ENCODE results near the gene RAB40C. TPM values are rescaled to one million over a fixed set of nuclear protein-coding genes. Genes with fewer than 3 reads are reported as not detected.

Gene RAB40C
- total and polyA plus RNA-seq, 4 donors, result 6.1 to 11.0 (median 9.2) TPM

GRCh38 chr16:676913-677312 lies 87.0 kb downstream of the RAB40C start:
- H3K27me3 ChIP-seq (ENCODE audit: control insufficient read depth in 4 of 4, insufficient read depth in 4 of 4, low read length in 3 of 4), result no peaks in the 10 kb centered on the region
- H3K27ac ChIP-seq (ENCODE audit: low read depth in 1 of 2, low read length in 2 of 2), result no peak overlapping the region
- TF ChIP-seq HNF4G (IDR thresholded peaks at IDR 0.05) (no peak), GABPA (IDR thresholded peaks at IDR 0.05 in 1 of 2, conservative IDR thresholded peaks at IDR 0.05 in 1 of 2) (no peak), ATF3 (IDR thresholded peaks at IDR 0.05) (no peak), JUND (IDR thresholded peaks at IDR 0.05) (no peak), FOXA1 (IDR thresholded peaks at IDR 0.05) (no peak), SP1 (IDR thresholded peaks at IDR 0.05) (no peak)
- TF ChIP-seq, protein P1, sequence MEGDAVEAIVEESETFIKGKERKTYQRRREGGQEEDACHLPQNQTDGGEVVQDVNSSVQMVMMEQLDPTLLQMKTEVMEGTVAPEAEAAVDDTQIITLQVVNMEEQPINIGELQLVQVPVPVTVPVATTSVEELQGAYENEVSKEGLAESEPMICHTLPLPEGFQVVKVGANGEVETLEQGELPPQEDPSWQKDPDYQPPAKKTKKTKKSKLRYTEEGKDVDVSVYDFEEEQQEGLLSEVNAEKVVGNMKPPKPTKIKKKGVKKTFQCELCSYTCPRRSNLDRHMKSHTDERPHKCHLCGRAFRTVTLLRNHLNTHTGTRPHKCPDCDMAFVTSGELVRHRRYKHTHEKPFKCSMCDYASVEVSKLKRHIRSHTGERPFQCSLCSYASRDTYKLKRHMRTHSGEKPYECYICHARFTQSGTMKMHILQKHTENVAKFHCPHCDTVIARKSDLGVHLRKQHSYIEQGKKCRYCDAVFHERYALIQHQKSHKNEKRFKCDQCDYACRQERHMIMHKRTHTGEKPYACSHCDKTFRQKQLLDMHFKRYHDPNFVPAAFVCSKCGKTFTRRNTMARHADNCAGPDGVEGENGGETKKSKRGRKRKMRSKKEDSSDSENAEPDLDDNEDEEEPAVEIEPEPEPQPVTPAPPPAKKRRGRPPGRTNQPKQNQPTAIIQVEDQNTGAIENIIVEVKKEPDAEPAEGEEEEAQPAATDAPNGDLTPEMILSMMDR (IDR thresholded peaks at IDR 0.05; ENCODE audit: low read depth, low read length, missing input control), result no peak
- no peak overlapping the region for H3K9ac ChIP-seq (ENCODE audit: low read depth in 1 of 2, low read length in 2 of 2)
- WGBS, result 73% methylated on average over 23 of the region's 23 CpGs
- no peak for DNase-seq (ENCODE audit: low spot score)
- no peaks in the 10 kb centered on the region for H3K9me3 ChIP-seq (ENCODE audit: control insufficient read depth in 4 of 4, low read length in 3 of 4)
- peaks cover 16 to 41% (median 26%) of the 10 kb centered on the region in 4 donors for H3K4me1 ChIP-seq (ENCODE audit: control insufficient read depth in 4 of 4, insufficient read depth in 4 of 4, low read length in 3 of 4)
- H3K36me3 ChIP-seq (ENCODE audit: control insufficient read depth in 4 of 4, insufficient read depth in 3 of 4, low read depth in 1 of 4, low read length in 3 of 4), result peaks cover 10 to 24% (median 16%) of the 10 kb centered on the region in 4 donors
- H3K4me3 ChIP-seq (ENCODE audit: low read depth in 1 of 3, low read length in 3 of 3), result no peak overlapping the region

DNA sequence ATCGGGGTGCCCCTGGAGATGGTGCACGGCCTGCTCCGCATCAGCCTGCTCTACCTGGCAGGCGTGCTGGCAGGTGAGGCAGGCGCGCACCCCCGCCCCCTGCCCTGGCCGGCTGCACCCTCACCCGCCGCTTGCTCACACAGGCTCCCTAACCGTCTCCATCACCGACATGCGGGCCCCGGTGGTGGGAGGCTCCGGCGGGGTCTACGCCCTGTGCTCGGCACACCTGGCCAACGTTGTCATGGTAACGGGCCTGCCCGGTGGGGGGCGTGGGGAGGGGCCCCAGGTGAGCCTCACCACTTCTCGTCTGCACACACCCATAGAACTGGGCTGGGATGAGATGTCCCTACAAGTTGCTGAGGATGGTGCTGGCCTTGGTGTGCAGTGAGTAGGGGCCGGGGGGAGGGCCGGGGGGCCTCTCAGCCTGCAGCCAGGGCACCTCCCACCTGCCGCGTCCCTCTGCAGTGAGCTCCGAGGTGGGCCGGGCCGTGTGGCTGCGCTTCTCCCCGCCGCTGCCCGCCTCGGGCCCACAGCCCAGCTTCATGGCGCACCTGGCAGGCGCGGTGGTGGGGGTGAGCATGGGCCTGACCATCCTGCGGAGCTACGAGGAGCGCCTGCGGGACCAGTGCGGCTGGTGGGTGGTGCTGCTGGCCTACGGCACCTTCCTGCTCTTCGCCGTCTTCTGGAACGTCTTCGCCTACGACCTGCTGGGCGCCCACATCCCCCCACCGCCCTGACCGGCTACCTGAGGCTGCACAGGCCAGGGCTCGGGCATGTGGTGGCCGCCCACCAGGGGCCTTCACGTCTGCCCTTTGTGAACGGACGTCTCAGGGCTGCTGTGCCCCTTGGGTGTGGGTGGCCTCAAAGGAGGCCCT lies 87.7 kb downstream of the RAB40C start:
- Histone ChIP-seq H3K4me3 (ENCODE audit: low read depth in 1 of 3, low read length in 3 of 3) (no peak overlapping the region), H3K9me3 (ENCODE audit: control insufficient read depth in 4 of 4, low read length in 3 of 4) (no peaks in the 10 kb centered on the region), H3K4me1 (ENCODE audit: control insufficient read depth in 4 of 4, insufficient read depth in 4 of 4, low read length in 3 of 4) (peaks cover 17 to 47% (median 32%) of the 10 kb centered on the region in 4 donors), H3K27me3 (ENCODE audit: control insufficient read depth in 4 of 4, insufficient read depth in 4 of 4, low read length in 3 of 4) (no peaks in the 10 kb centered on the region), H3K36me3 (ENCODE audit: control insufficient read depth in 4 of 4, insufficient read depth in 3 of 4, low read depth in 1 of 4, low read length in 3 of 4) (peaks cover 11 to 24% (median 17%) of the 10 kb centered on the region in 4 donors), H3K27ac (ENCODE audit: low read depth in 1 of 2, low read length in 2 of 2) (no peak overlapping the region), H3K9ac (ENCODE audit: low read depth in 1 of 2, low read length in 2 of 2) (no peak overlapping the region)
- no peak for DNase-seq (ENCODE audit: low spot score)
- no peak for TF ChIP-seq FOXA1 (IDR thresholded peaks at IDR 0.05)
- no peak for TF ChIP-seq RAD21 (IDR thresholded peaks at IDR 0.05)
- TF ChIP-seq HNF4G (IDR thresholded peaks at IDR 0.05), result no peak
- TF ChIP-seq, protein P2, sequence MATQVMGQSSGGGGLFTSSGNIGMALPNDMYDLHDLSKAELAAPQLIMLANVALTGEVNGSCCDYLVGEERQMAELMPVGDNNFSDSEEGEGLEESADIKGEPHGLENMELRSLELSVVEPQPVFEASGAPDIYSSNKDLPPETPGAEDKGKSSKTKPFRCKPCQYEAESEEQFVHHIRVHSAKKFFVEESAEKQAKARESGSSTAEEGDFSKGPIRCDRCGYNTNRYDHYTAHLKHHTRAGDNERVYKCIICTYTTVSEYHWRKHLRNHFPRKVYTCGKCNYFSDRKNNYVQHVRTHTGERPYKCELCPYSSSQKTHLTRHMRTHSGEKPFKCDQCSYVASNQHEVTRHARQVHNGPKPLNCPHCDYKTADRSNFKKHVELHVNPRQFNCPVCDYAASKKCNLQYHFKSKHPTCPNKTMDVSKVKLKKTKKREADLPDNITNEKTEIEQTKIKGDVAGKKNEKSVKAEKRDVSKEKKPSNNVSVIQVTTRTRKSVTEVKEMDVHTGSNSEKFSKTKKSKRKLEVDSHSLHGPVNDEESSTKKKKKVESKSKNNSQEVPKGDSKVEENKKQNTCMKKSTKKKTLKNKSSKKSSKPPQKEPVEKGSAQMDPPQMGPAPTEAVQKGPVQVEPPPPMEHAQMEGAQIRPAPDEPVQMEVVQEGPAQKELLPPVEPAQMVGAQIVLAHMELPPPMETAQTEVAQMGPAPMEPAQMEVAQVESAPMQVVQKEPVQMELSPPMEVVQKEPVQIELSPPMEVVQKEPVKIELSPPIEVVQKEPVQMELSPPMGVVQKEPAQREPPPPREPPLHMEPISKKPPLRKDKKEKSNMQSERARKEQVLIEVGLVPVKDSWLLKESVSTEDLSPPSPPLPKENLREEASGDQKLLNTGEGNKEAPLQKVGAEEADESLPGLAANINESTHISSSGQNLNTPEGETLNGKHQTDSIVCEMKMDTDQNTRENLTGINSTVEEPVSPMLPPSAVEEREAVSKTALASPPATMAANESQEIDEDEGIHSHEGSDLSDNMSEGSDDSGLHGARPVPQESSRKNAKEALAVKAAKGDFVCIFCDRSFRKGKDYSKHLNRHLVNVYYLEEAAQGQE (IDR thresholded peaks at IDR 0.05), result no peak
- no peak for TF ChIP-seq NR2F2 (IDR thresholded peaks at IDR 0.05)
- TF ChIP-seq, protein P1 (IDR thresholded peaks at IDR 0.05; ENCODE audit: low read depth, low read length, missing input control), result no peak
- no peak for TF ChIP-seq YY1 (IDR thresholded peaks at IDR 0.05)
- no peak for TF ChIP-seq FOXA2 (IDR thresholded peaks at IDR 0.05)
- no peak for TF ChIP-seq GABPA (IDR thresholded peaks at IDR 0.05 in 1 of 2, conservative IDR thresholded peaks at IDR 0.05 in 1 of 2)
- no peak for TF ChIP-seq SP1 (IDR thresholded peaks at IDR 0.05)
- TF ChIP-seq EGR1 (IDR thresholded peaks at IDR 0.05; ENCODE audit: low read depth in 2 of 2), result no peak
- no peak for TF ChIP-seq JUND (IDR thresholded peaks at IDR 0.05)
- TF ChIP-seq ATF3 (IDR thresholded peaks at IDR 0.05), result no peak
- TF ChIP-seq RXRA (IDR thresholded peaks at IDR 0.05), result no peak
- no peak for TF ChIP-seq MAX (IDR thresholded peaks at IDR 0.05)
- 73% methylated on average over 57 of the region's 57 CpGs for whole genome bisulfite sequencing

Data from liver (tissue), 9 donors.